ENCODE results near the gene GRIA4. TPM values are rescaled to one million over a fixed set of nuclear protein-coding genes. Genes with fewer than 3 reads are reported as not detected.

GRIA4 gene
- total and polyA plus RNA-seq, 2 experiments from 2014 or later: 1.3 to 3.7 TPM

DNA sequence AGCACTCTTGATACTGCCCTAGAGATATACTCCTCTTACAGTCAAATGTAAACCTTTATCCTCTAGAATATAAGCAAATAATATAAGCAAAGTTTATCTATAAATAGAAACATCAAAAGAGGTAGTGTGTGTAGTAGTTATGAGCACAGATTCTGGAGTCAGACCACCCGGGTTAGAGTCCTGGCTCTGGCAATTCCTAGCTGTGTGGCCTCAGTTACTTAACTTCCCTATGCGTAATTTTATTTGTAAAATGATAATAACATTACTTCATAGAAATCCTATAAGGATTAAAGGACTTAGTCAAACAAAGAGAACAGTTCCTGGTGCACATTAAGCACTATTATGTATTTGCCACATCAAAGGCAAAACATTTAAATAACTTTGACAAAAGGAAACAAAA, 405.2 kb downstream of the GRIA4 start:
- H4K20me1 ChIP-seq (ENCODE audit: insufficient read depth, poor library complexity, severe bottlenecking): peaks cover 4% of the 10 kb centered on the region
- H3K79me2 ChIP-seq: peaks cover 87% of the 10 kb centered on the region
- no peak overlapping the region for H3K4me3 ChIP-seq
- no peaks in the 10 kb centered on the region for H3K36me3 ChIP-seq (replicated peaks; ENCODE audit: insufficient read depth, low read depth)
- peaks cover 16% of the 10 kb centered on the region for H3K4me1 ChIP-seq (ENCODE audit: insufficient read depth)
- no peak overlapping the region for H2AFZ ChIP-seq
- H3K27me3 ChIP-seq: no peaks in the 10 kb centered on the region
- 63% methylated on average over 2 of the region's 2 CpGs for WGBS (ENCODE audit: low lambda C conversion rate, missing lambda C conversion rate)
- H3K27ac ChIP-seq: no peak overlapping the region
- TF ChIP-seq, protein P1, sequence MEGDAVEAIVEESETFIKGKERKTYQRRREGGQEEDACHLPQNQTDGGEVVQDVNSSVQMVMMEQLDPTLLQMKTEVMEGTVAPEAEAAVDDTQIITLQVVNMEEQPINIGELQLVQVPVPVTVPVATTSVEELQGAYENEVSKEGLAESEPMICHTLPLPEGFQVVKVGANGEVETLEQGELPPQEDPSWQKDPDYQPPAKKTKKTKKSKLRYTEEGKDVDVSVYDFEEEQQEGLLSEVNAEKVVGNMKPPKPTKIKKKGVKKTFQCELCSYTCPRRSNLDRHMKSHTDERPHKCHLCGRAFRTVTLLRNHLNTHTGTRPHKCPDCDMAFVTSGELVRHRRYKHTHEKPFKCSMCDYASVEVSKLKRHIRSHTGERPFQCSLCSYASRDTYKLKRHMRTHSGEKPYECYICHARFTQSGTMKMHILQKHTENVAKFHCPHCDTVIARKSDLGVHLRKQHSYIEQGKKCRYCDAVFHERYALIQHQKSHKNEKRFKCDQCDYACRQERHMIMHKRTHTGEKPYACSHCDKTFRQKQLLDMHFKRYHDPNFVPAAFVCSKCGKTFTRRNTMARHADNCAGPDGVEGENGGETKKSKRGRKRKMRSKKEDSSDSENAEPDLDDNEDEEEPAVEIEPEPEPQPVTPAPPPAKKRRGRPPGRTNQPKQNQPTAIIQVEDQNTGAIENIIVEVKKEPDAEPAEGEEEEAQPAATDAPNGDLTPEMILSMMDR (IDR thresholded peaks at IDR 0.05; ENCODE audit: poor library complexity): no peak
- TF ChIP-seq EZH2 (IDR thresholded peaks at IDR 0.05; ENCODE audit: borderline replicate concordance) (no peak), EZH2phosphoT487 (IDR thresholded peaks at IDR 0.05; ENCODE audit: low read depth, severe bottlenecking, unreplicated experiment) (no peak)
- DNase-seq (ENCODE audit: low spot score): no peak
- no peak overlapping the region for H3K4me2 ChIP-seq
- H3K9me3 ChIP-seq (ENCODE audit: low read depth): no peaks in the 10 kb centered on the region
- no peaks in the 10 kb centered on the region for H3K9me2 ChIP-seq (replicated peaks; ENCODE audit: insufficient read depth)

DNA sequence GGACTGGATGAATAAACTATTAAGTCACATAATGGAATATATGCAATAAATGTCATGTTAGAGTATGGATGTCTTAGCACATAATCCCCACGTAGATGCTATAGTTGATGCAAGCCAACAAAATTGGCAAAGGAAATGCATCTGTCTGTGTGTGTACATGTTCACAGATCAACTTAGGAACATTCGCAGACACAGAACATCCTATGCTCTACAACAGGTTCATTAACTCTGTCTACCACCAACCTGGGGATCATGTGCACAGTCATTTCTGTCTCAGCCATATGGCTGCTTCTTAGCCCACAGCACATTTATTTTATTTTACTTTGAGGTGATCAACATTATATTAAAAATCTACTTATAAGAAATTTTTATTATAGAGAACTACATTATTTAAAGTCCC, 407.2 kb downstream of the GRIA4 start:
- Histone ChIP-seq H3K27me3 (no peaks in the 10 kb centered on the region), H3K9me3 (ENCODE audit: low read depth) (no peaks in the 10 kb centered on the region), H4K20me1 (ENCODE audit: insufficient read depth, poor library complexity, severe bottlenecking) (peaks cover 4% of the 10 kb centered on the region), H3K79me2 (peaks cover 93% of the 10 kb centered on the region), H3K36me3 (replicated peaks; ENCODE audit: insufficient read depth, low read depth) (no peaks in the 10 kb centered on the region), H2AFZ (no peak overlapping the region), H3K4me2 (no peak overlapping the region), H3K27ac (no peak overlapping the region), H3K4me3 (no peak overlapping the region), H3K4me1 (ENCODE audit: insufficient read depth) (peaks cover 26% of the 10 kb centered on the region), H3K9me2 (replicated peaks; ENCODE audit: insufficient read depth) (no peaks in the 10 kb centered on the region)
- DNase-seq (ENCODE audit: low spot score): no peak
- 80% methylated on average over 2 of the region's 2 CpGs for WGBS (ENCODE audit: low lambda C conversion rate, missing lambda C conversion rate)
- TF ChIP-seq EZH2 (IDR thresholded peaks at IDR 0.05; ENCODE audit: borderline replicate concordance) (no peak), EZH2phosphoT487 (IDR thresholded peaks at IDR 0.05; ENCODE audit: low read depth, severe bottlenecking, unreplicated experiment) (no peak)
- TF ChIP-seq, protein P1 (IDR thresholded peaks at IDR 0.05; ENCODE audit: poor library complexity): no peak

- Histone ChIP-seq H3K79me2 (peaks cover 53% of the 10 kb centered on the region), H3K27ac (peak overlapping the region; percentile 81), H3K9me2 (replicated peaks; ENCODE audit: insufficient read depth) (no peaks in the 10 kb centered on the region), H2AFZ (peak overlapping the region; percentile 71), H3K4me3 (peak overlapping the region; percentile 63), H4K20me1 (ENCODE audit: insufficient read depth, poor library complexity, severe bottlenecking) (no peaks in the 10 kb centered on the region), H3K4me2 (peak overlapping the region; percentile 85), H3K9me3 (ENCODE audit: low read depth) (no peaks in the 10 kb centered on the region), H3K27me3 (no peaks in the 10 kb centered on the region), H3K36me3 (replicated peaks; ENCODE audit: insufficient read depth, low read depth) (no peaks in the 10 kb centered on the region), H3K4me1 (ENCODE audit: insufficient read depth) (peaks cover 14% of the 10 kb centered on the region)
- WGBS (ENCODE audit: low lambda C conversion rate, missing lambda C conversion rate): 17% methylated on average over 18 of the region's 18 CpGs
- DNase-seq (ENCODE audit: low spot score): peak; percentile 11
- TF ChIP-seq, protein P1 (IDR thresholded peaks at IDR 0.05; ENCODE audit: poor library complexity): no peak
- no peak for TF ChIP-seq EZH2 (IDR thresholded peaks at IDR 0.05; ENCODE audit: borderline replicate concordance)
- no peak for TF ChIP-seq EZH2phosphoT487 (IDR thresholded peaks at IDR 0.05; ENCODE audit: low read depth, severe bottlenecking, unreplicated experiment)
Observed at GRCh38 chr11:106021181-106021966, 411.5 kb downstream of the GRIA4 start.
